Measurements from ENCODE around the gene SOX4.

DNA sequence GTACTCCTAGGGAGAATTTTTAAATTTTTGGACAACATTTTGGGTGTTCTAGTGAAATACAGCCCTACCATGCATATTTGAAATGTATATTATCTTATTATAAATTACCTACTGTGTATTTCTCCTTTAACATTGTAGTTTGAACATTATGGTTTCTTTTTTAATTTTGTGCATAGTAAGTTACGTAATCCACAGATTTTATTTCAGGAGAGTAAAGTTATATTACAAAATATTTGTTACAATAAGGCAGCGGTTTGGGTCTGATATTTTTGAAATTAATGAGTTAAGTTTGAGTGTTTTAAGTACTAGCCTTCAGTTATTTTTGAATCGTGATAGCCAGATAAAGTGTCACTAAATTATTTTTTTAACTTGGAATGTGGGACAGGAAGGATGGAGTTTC is 7.3 kb upstream of the SOX4 start:
- TF ChIP-seq, protein P1, sequence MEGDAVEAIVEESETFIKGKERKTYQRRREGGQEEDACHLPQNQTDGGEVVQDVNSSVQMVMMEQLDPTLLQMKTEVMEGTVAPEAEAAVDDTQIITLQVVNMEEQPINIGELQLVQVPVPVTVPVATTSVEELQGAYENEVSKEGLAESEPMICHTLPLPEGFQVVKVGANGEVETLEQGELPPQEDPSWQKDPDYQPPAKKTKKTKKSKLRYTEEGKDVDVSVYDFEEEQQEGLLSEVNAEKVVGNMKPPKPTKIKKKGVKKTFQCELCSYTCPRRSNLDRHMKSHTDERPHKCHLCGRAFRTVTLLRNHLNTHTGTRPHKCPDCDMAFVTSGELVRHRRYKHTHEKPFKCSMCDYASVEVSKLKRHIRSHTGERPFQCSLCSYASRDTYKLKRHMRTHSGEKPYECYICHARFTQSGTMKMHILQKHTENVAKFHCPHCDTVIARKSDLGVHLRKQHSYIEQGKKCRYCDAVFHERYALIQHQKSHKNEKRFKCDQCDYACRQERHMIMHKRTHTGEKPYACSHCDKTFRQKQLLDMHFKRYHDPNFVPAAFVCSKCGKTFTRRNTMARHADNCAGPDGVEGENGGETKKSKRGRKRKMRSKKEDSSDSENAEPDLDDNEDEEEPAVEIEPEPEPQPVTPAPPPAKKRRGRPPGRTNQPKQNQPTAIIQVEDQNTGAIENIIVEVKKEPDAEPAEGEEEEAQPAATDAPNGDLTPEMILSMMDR (IDR thresholded peaks at IDR 0.05): no peak
- TF ChIP-seq POLR2A (IDR thresholded peaks at IDR 0.05): no peak
- TF ChIP-seq EP300 (IDR thresholded peaks at IDR 0.05): no peak

All from ovary (tissue), 3 donors.